Measurements from ENCODE around the gene GLRX2. TPM values are rescaled to one million over a fixed set of nuclear protein-coding genes. Genes with fewer than 3 reads are reported as not detected.

GLRX2 gene
- total RNA-seq, 3 donors from 2014 or later = 15.2 to 28.8 (median 23.6) TPM

DNA sequence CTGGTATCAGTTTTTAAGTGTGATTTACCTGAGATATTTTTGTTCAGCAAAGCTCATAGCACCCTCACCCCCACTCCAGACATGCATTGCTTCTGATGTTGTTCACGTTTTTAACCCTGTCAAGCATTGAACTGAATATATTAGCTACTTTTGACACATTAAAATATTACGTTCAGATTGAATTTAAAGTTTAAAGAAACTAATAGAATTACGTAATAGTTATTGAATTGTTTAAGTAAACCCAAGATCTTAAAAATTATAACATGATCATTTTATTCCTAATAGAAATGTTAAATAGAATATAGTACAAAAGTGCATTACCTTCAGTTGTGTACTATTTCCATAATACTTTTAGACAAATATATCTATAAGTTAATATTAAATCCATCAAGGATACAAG lies 18.9 kb downstream of the GLRX2 start:
- ATAC-seq = no peak
- Histone ChIP-seq H3K4me3 (no peak overlapping the region), H3K4me1 (ENCODE audit: low read depth) (no peaks in the 10 kb centered on the region), H3K36me3 (ENCODE audit: low read depth) (no peaks in the 10 kb centered on the region), H3K9me3 (no peaks in the 10 kb centered on the region)
- DNase-seq = no peak
- intact Hi-C loops (cut with DNase I, micrococcal nuclease) = no loop called here
- TF ChIP-seq, protein P1, sequence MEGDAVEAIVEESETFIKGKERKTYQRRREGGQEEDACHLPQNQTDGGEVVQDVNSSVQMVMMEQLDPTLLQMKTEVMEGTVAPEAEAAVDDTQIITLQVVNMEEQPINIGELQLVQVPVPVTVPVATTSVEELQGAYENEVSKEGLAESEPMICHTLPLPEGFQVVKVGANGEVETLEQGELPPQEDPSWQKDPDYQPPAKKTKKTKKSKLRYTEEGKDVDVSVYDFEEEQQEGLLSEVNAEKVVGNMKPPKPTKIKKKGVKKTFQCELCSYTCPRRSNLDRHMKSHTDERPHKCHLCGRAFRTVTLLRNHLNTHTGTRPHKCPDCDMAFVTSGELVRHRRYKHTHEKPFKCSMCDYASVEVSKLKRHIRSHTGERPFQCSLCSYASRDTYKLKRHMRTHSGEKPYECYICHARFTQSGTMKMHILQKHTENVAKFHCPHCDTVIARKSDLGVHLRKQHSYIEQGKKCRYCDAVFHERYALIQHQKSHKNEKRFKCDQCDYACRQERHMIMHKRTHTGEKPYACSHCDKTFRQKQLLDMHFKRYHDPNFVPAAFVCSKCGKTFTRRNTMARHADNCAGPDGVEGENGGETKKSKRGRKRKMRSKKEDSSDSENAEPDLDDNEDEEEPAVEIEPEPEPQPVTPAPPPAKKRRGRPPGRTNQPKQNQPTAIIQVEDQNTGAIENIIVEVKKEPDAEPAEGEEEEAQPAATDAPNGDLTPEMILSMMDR (IDR thresholded peaks at IDR 0.05) = no peak

DNA sequence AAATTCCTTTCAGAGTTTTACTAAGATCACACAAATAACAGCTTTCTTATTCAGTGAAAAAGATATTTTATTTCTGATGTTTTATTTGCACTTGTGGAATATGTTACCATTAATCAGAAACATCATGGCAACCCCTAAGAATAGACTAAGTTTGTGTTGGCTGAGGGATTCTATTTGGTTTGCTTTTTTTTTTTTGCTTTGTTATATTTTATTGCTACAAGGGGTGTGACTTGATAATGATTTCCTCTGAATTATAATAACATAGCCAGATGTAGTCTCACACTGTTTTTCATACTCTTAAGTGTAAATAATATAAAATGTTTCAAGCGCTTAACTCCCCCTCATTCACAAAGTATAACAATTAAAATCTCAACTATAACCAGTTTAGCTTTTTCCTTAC lies 20.0 kb downstream of the GLRX2 start:
- intact Hi-C loops (cut with DNase I, micrococcal nuclease) = no loop called here

DNA sequence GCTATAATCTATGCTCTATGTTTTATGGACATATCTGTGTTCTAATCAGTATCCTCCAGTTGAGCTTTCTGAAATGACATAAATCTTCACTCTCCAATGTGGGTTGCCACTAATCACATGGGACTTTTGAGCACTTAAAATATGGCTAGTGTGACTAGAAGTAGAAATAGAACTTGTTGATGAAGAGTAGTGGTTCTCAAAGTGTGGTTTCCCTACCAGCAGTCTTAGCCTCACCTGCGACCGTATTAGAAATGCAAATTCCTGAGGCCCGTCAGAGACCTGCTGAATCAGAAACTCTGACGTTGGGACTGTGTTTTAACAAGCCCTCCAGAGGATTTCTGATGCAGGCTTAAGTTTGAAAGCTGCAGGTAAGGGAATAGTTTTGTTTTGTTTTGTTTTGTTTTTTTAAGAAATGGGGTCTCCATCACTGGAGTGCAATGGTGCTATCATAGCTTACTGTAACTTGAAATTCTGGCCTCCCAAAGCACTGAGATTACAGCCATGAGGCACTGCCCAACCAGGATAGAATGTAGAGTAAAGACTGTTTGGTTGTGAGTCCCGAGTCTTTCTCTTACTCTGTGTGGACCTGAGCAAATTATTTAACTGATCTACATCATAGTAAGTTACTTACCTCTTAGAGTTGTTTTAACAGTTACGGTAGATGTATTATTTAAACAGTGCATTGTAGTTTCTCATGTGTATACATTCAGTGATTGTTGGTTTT lies 21.7 kb downstream of the GLRX2 start:
- ATAC-seq = no peak
- Histone ChIP-seq H3K4me1 (ENCODE audit: low read depth) (no peaks in the 10 kb centered on the region), H3K36me3 (ENCODE audit: low read depth) (no peaks in the 10 kb centered on the region), H3K9me3 (no peaks in the 10 kb centered on the region), H3K4me3 (no peak overlapping the region)
- DNase-seq = no peak
- TF ChIP-seq, protein P1 (IDR thresholded peaks at IDR 0.05) = no peak
- intact Hi-C loops (cut with DNase I, micrococcal nuclease) = no loop called here

More for the DNA sequence above, 20.0 kb downstream of the GLRX2 start:
- H3K9me3 ChIP-seq = no peaks in the 10 kb centered on the region
- DNase-seq (no peak), ATAC-seq (no peak)
- H3K4me3 ChIP-seq = no peak overlapping the region
- no peaks in the 10 kb centered on the region for H3K36me3 ChIP-seq (ENCODE audit: low read depth)
- H3K4me1 ChIP-seq (ENCODE audit: low read depth) = no peaks in the 10 kb centered on the region
- TF ChIP-seq, protein P1 (IDR thresholded peaks at IDR 0.05) = no peak

DNA sequence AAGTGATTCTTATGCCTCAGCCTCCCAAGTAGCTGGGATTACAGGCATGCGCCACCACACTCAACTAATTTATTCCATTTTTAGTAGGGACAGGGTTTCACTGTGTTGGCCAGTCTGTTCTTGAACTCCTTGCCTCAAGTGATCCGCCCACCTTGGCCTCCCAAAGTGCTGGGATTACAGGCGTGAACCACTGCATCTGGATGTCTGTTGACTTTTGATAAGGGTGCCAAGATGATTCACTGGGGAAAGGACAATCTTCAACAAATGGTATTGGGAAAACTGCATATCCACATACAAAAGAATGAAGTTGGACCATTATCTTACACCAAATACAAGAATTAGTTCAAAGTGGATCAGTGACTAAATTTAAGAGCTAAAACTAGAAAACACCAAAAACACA lies 26.0 kb downstream of the GLRX2 start:
- DNase-seq (no peak), ATAC-seq (no peak)
- TF ChIP-seq, protein P1 (IDR thresholded peaks at IDR 0.05) = no peak
- intact Hi-C loops (cut with DNase I, micrococcal nuclease) = no loop called here
- no peak overlapping the region for H3K4me3 ChIP-seq
- no peaks in the 10 kb centered on the region for H3K4me1 ChIP-seq (ENCODE audit: low read depth)
- peaks cover 3% of the 10 kb centered on the region for H3K9me3 ChIP-seq
- H3K36me3 ChIP-seq (ENCODE audit: low read depth) = no peaks in the 10 kb centered on the region

DNA sequence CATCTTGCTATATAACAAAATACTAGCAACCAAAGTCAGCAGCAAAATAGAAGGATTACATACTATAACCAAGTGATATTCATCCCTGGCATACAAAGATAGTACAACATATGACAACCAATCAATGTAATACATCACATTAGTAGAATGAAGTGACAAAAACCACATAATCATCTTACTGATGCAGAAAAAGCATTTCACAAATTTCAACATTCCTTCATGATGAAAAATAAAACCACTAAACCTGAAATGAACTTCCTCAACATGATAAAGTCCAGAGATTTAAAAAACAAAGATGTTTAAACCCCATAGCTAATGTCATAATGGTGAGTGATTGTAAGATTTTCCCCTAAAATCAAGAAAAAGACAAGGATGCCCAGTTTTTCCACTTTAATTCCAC lies 27.2 kb downstream of the GLRX2 start:
- ATAC-seq = no peak
- peaks cover 3% of the 10 kb centered on the region for H3K9me3 ChIP-seq
- intact Hi-C loops (cut with DNase I, micrococcal nuclease) = no loop called here
- no peaks in the 10 kb centered on the region for H3K36me3 ChIP-seq (ENCODE audit: low read depth)
- DNase-seq = no peak
- H3K4me1 ChIP-seq (ENCODE audit: low read depth) = no peaks in the 10 kb centered on the region
- TF ChIP-seq, protein P1 (IDR thresholded peaks at IDR 0.05) = no peak
- no peak overlapping the region for H3K4me3 ChIP-seq

All from mucosa of descending colon (tissue), 3 donors.